Natural killer cell (primary cell): ENCODE data around the gene CACNA1D. TPM values are rescaled to one million over a fixed set of nuclear protein-coding genes. Genes with fewer than 3 reads are reported as not detected.

Experiments
- ATAC-seq, 3 donors: fragments of 150-1000 bp in 2 of 3; fragments of 200-7000 bp in 1 of 3; cut with Tn5 transposase; 1 replicate in 1 of 3; 2 replicates in 2 of 3; pipeline ENCODE4 v1.10.0; 2021; ENCODE audit warnings: mild to moderate bottlenecking in 2 of 3, moderate library complexity in 2 of 3
- DNase-seq, 2 donors: peaks; one replicate each; pipeline versions ENCODE4 v3.0.0 to v3.0.0-alpha.2; 2013 to 2021; ENCODE audit warnings: mixed read lengths in 1 of 2
- H3K27ac ChIP-seq: one replicate; pipeline ENCODE4 v1.5.1; 2013; ENCODE audit warnings: mild to moderate bottlenecking, low read length
- H3K27me3 ChIP-seq: one replicate; pipeline ENCODE4 v1.6.1; 2013; ENCODE audit warnings: low read length; ENCODE audit not compliant: control insufficient read depth, insufficient read depth
- H3K36me3 ChIP-seq: one replicate; pipeline ENCODE4 v1.6.1; 2013; ENCODE audit warnings: low read length; ENCODE audit not compliant: control insufficient read depth, insufficient read depth
- H3K4me1 ChIP-seq: one replicate; pipeline ENCODE4 v1.6.1; 2013; ENCODE audit warnings: low read length; ENCODE audit not compliant: control insufficient read depth, insufficient read depth
- H3K4me3 ChIP-seq: one replicate; pipeline ENCODE4 v1.5.1; 2013; ENCODE audit warnings: low read length
- H3K9me3 ChIP-seq: one replicate; pipeline ENCODE4 v1.6.1; 2013; ENCODE audit warnings: low read length; ENCODE audit not compliant: control insufficient read depth, insufficient read depth
- H3K27ac Mint-ChIP-seq, 2 donors: one replicate each; pipeline ENCODE4 v1.8.0; 2022; ENCODE audit warnings: mild to moderate bottlenecking in 2 of 2, mixed read lengths in 2 of 2, moderate library complexity in 1 of 2
- H3K27me3 Mint-ChIP-seq, 2 donors: one replicate each; pipeline ENCODE4 v1.8.0; 2022; ENCODE audit warnings: low read depth in 2 of 2, mixed read lengths in 2 of 2
- H3K36me3 Mint-ChIP-seq: one replicate; pipeline ENCODE4 v1.8.0; 2022; ENCODE audit warnings: mixed read lengths
- H3K4me1 Mint-ChIP-seq, 2 donors: one replicate each; pipeline ENCODE4 v1.8.0; 2022; ENCODE audit warnings: mixed read lengths in 2 of 2
- H3K4me3 Mint-ChIP-seq: one replicate; pipeline ENCODE4 v1.8.0; 2022; ENCODE audit warnings: mild to moderate bottlenecking, moderate library complexity, mixed read lengths
- H3K9me3 Mint-ChIP-seq, 2 donors: one replicate each; pipeline ENCODE4 v1.8.0; 2022; ENCODE audit warnings: mixed read lengths in 2 of 2
- WGBS: methylation state at CpG from one replicate; pipeline ENCODE4 v1.1.7; 2013; ENCODE audit warnings: missing lambda C conversion rate; ENCODE audit not compliant: insufficient coverage; 5-methylcytosine and 5-hydroxymethylcytosine counted together
- intact Hi-C: fragments of 100-400 bp; cut with micrococcal nuclease; formaldehyde crosslinking; loops from one replicate; pipeline ENCODE4 v1.14.2; 2022
- total RNA-seq, 4 donors: library from RNA; stranded (reverse); fragments of 120-200 nt in 1 of 4; gene quantifications; one replicate each; pipeline versions ENCODE4 v1.2.3 to v1.2.4, GENCODE V29; 2013 to 2022
- TF ChIP-seq, protein P1 (sequence below): fragments of 200-600 bp; IDR thresholded peaks from one replicate; pipeline ENCODE4 v1.8.0; 2022; ENCODE audit warnings: antibody characterized with exemption

The CACNA1D gene
- total RNA-seq, 3 donors from 2014 or later (not counting 1 experiment from before 2014, with no cell fraction given) = 0.54 to 10.1 TPM; not detected in 1

DNA sequence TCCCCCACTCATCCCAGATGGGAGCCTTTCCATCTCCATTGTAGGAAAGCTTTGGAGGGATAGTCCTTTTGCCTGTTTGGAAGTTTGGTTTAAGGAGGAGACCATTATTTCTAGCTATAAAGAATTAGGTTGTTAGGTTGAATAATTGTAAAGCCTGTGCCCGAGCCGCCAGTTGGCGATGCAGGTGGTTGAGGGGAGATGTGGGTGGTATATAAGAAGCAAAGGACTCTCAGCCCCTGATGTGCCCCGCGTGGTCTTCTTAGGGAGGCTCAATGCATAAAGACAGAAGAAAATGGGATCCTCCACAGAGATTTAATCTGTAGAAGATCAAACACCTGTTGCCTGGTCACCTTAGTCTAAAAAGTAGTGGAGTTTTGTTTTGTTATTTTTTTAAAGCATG lies 296.1 kb downstream of the CACNA1D start:
- Mint-ChIP-seq H3K27ac (no peak overlapping the region), H3K36me3 (no peaks in the 10 kb centered on the region), H3K4me1 (no peaks in the 10 kb centered on the region), H3K9me3 (no peaks in the 10 kb centered on the region), H3K27me3 (peaks cover 21 to 24% of the 10 kb centered on the region in 2 donors), H3K4me3 (no peak overlapping the region)
- intact Hi-C loops = no loop called here
- no peak overlapping the region for H3K4me3 ChIP-seq
- H3K9me3 ChIP-seq = no peaks in the 10 kb centered on the region
- no peak for ATAC-seq
- H3K27me3 ChIP-seq = no peaks in the 10 kb centered on the region
- WGBS = 92% methylated on average over 5 of the region's 5 CpGs
- TF ChIP-seq, protein P1, sequence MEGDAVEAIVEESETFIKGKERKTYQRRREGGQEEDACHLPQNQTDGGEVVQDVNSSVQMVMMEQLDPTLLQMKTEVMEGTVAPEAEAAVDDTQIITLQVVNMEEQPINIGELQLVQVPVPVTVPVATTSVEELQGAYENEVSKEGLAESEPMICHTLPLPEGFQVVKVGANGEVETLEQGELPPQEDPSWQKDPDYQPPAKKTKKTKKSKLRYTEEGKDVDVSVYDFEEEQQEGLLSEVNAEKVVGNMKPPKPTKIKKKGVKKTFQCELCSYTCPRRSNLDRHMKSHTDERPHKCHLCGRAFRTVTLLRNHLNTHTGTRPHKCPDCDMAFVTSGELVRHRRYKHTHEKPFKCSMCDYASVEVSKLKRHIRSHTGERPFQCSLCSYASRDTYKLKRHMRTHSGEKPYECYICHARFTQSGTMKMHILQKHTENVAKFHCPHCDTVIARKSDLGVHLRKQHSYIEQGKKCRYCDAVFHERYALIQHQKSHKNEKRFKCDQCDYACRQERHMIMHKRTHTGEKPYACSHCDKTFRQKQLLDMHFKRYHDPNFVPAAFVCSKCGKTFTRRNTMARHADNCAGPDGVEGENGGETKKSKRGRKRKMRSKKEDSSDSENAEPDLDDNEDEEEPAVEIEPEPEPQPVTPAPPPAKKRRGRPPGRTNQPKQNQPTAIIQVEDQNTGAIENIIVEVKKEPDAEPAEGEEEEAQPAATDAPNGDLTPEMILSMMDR = no peak
- no peaks in the 10 kb centered on the region for H3K4me1 ChIP-seq
- H3K27ac ChIP-seq = no peak overlapping the region
- DNase-seq = no peak
- no peaks in the 10 kb centered on the region for H3K36me3 ChIP-seq

DNA sequence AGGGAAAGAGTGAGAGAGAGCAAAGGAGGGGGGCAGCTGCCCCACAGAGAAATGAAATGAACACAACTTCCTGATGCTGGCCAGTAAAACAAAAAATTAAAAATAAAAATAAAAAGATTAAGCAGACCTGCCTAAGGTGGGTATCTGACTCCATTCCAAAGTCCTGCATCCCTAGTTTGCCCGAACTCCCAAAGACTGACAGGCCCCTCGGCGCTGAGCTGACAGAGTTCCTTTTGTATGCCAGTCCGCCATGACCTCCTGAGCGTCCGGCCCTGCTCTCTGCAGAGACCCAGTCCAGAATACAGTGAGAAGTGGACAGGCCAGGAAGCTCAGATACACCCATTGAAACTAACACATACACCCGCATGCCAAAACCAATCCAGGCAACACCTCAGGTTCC lies 296.9 kb downstream of the CACNA1D start:
- TF ChIP-seq, protein P1 = no peak
- no peaks in the 10 kb centered on the region for H3K4me1 ChIP-seq
- H3K4me3 ChIP-seq = no peak overlapping the region
- H3K36me3 ChIP-seq = no peaks in the 10 kb centered on the region
- Mint-ChIP-seq H3K27me3 (peaks cover 22 to 32% of the 10 kb centered on the region in 2 donors), H3K9me3 (no peaks in the 10 kb centered on the region), H3K36me3 (no peaks in the 10 kb centered on the region), H3K27ac (no peak overlapping the region), H3K4me3 (no peak overlapping the region), H3K4me1 (no peaks in the 10 kb centered on the region)
- H3K27me3 ChIP-seq = no peaks in the 10 kb centered on the region
- no peak overlapping the region for H3K27ac ChIP-seq
- intact Hi-C loops = no loop called here
- H3K9me3 ChIP-seq = no peaks in the 10 kb centered on the region
- DNase-seq (no peak), ATAC-seq (no peak)
- WGBS = 91% methylated on average over 7 of the region's 7 CpGs

DNA sequence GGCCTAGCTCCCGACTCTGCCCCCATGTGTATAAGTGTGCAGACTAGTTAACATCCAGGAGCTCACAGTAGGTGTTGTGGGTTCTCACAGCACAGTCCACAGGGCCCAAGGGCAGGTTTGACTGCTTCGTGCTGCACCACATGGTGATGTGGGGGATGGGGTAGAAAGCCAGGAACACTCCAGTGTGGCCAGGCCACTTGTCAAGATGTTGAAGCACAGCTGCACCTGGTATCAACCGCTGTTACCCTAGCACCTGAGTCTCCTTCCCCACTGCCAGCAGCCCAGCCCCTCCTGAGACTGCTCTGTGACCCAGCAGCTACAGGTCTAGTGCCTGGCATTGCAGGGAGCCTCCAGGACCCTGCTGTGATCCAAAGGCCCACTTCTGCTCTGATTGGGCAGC lies 298.5 kb downstream of the CACNA1D start:
- H3K4me3 ChIP-seq = no peak overlapping the region
- H3K36me3 Mint-ChIP-seq = no peaks in the 10 kb centered on the region
- no peaks in the 10 kb centered on the region for H3K4me1 ChIP-seq
- no peaks in the 10 kb centered on the region for H3K9me3 ChIP-seq
- ATAC-seq (no peak), DNase-seq (no peak)
- H3K27me3 ChIP-seq = no peaks in the 10 kb centered on the region
- TF ChIP-seq, protein P1 = no peak
- no peaks in the 10 kb centered on the region for H3K4me1 Mint-ChIP-seq
- no peak overlapping the region for H3K27ac Mint-ChIP-seq
- WGBS = 81% methylated on average over 3 of the region's 3 CpGs
- H3K9me3 Mint-ChIP-seq = no peaks in the 10 kb centered on the region
- H3K36me3 ChIP-seq = no peaks in the 10 kb centered on the region
- H3K27me3 Mint-ChIP-seq = peaks cover 16 to 28% of the 10 kb centered on the region in 2 donors
- intact Hi-C loops = no loop called here
- no peak overlapping the region for H3K27ac ChIP-seq
- H3K4me3 Mint-ChIP-seq = no peak overlapping the region

DNA sequence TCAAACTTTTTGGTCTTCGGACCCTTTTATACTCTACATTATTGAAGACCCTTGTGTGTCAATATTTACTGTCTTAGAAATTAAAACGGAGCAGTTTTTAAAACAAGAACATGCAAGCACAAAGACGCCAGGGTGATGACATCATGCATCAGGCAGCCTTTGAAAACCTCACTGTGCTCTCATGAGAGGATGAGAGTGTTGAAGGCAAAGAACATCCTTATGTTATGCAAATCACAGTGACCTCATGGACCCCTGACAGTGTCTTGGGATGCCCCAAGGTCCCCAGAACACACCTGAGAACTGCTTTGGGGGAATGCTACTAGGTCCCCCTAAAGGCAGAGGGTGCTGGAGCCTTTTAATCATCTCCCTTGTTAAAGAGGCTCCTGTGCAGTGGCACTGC lies 300.2 kb downstream of the CACNA1D start:
- Histone ChIP-seq H3K27me3 (no peaks in the 10 kb centered on the region), H3K9me3 (no peaks in the 10 kb centered on the region), H3K36me3 (no peaks in the 10 kb centered on the region), H3K4me1 (no peaks in the 10 kb centered on the region), H3K4me3 (no peak overlapping the region), H3K27ac (no peak overlapping the region)
- no peaks in the 10 kb centered on the region for H3K36me3 Mint-ChIP-seq
- TF ChIP-seq, protein P1 = no peak
- H3K4me1 Mint-ChIP-seq = no peaks in the 10 kb centered on the region
- no peak for DNase-seq
- intact Hi-C loops = no loop called here
- no peaks in the 10 kb centered on the region for H3K9me3 Mint-ChIP-seq
- 89% methylated on average over 2 of the region's 3 CpGs for WGBS
- ATAC-seq = no peak
- H3K27ac Mint-ChIP-seq = no peak overlapping the region
- H3K4me3 Mint-ChIP-seq = no peak overlapping the region
- H3K27me3 Mint-ChIP-seq = peaks cover 12 to 23% of the 10 kb centered on the region in 2 donors
